Measurements from ENCODE around the gene NECAP2.

DNA sequence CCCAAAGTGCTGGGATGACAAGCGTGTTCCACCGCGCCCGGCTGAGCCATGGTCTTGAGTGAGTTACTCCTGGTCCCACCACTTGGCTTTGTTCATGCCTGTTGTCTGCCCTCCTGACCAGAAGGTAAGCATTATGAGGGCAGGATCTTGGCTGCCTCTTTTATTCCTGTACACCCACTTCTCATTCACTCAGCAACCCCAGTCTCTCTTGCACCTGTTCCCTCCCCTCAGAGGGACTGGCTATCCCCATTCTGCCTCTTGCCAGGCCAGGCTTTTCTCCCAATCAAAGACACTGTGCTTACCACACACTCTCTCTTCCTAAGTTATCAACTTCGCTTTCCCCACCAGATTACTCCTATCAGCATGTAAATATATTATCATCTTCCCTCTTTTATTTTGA is 29.7 kb upstream of the NECAP2 start:
- no peak for TF ChIP-seq USF2 (IDR thresholded peaks at IDR 0.05; ENCODE audit: low read depth, low read length)
- TF ChIP-seq RCOR1 (IDR thresholded peaks at IDR 0.05; ENCODE audit: insufficient replicate concordance, low read length) = no peak
- no peak for TF ChIP-seq CTCF (conservative IDR thresholded peaks at IDR 0.05; ENCODE audit: low read depth, low read length)
- no peak for TF ChIP-seq POLR2A (IDR thresholded peaks at IDR 0.05; ENCODE audit: low read depth, low read length)
- TF ChIP-seq SMC3 (IDR thresholded peaks at IDR 0.05; ENCODE audit: low read depth, low read length) = no peak
- TF ChIP-seq MAZ (IDR thresholded peaks at IDR 0.05; ENCODE audit: borderline replicate concordance, low read depth, low read length) = no peak
- TF ChIP-seq CEBPB (IDR thresholded peaks at IDR 0.05; ENCODE audit: low read depth, low read length) = no peak
